Measurements from ENCODE around the gene ELAVL3. TPM values are rescaled to one million over a fixed set of nuclear protein-coding genes. Genes with fewer than 3 reads are reported as not detected.

The ELAVL3 gene
- total RNA-seq, 1 experiment from 2014 or later = 1.4 TPM

GRCh38 chr19:11528551-11529341 lies 47.9 kb upstream of the ELAVL3 start, which contains the start of gene ECSIT (continued):
- TF ChIP-seq, protein P1, sequence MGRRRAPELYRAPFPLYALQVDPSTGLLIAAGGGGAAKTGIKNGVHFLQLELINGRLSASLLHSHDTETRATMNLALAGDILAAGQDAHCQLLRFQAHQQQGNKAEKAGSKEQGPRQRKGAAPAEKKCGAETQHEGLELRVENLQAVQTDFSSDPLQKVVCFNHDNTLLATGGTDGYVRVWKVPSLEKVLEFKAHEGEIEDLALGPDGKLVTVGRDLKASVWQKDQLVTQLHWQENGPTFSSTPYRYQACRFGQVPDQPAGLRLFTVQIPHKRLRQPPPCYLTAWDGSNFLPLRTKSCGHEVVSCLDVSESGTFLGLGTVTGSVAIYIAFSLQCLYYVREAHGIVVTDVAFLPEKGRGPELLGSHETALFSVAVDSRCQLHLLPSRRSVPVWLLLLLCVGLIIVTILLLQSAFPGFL (CRISPR knock-in tag; IDR thresholded peaks at IDR 0.05; ENCODE audit: borderline replicate concordance) = peak; percentile 54; the same call in 1 of the 2 replicates
- TF ChIP-seq CBFB (CRISPR knock-in tag; IDR thresholded peaks at IDR 0.05; ENCODE audit: low read depth) (no peak), MYBL2 (CRISPR knock-in tag; IDR thresholded peaks at IDR 0.05) (peak; percentile 67; the same call in 1 of the 2 replicates), SP1 (CRISPR knock-in tag; conservative IDR thresholded peaks at IDR 0.05) (peak; percentile 77), ZNF396 (CRISPR knock-in tag; IDR thresholded peaks at IDR 0.05; ENCODE audit: borderline replicate concordance) (no peak), FOXK1 (CRISPR knock-in tag; IDR thresholded peaks at IDR 0.05) (peak; percentile 66)

- ATAC-seq = no peak
- no peak overlapping the region for H3K27ac Mint-ChIP-seq
- no peak overlapping the region for H3K4me3 Mint-ChIP-seq
- H3K27me3 Mint-ChIP-seq (ENCODE audit: low read depth) = no peaks in the 10 kb centered on the region
- POLR2A ChIA-PET = interaction anchor here (0.7 kb wide), 1 partner anchor 10 kb away, joined by 3 read pairs; the partner anchor contains the start of gene ECSIT
- H3K9me3 Mint-ChIP-seq = no peaks in the 10 kb centered on the region
- TF ChIP-seq FOXJ3 (CRISPR knock-in tag; IDR thresholded peaks at IDR 0.05; ENCODE audit: borderline replicate concordance) (no peak), FOXK1 (CRISPR knock-in tag; IDR thresholded peaks at IDR 0.05) (no peak), PRRX2 (CRISPR knock-in tag; IDR thresholded peaks at IDR 0.05) (no peak), NFYB (CRISPR knock-in tag; conservative IDR thresholded peaks at IDR 0.05; ENCODE audit: low read depth) (no peak), TCF7 (CRISPR knock-in tag; IDR thresholded peaks at IDR 0.05; ENCODE audit: low read depth) (no peak), CREM (CRISPR knock-in tag; IDR thresholded peaks at IDR 0.05) (no peak), ELF4 (CRISPR knock-in tag; IDR thresholded peaks at IDR 0.05; ENCODE audit: low read depth) (no peak), ZBTB21 (CRISPR knock-in tag; IDR thresholded peaks at IDR 0.05; ENCODE audit: borderline replicate concordance) (no peak), TEAD4 (CRISPR knock-in tag; IDR thresholded peaks at IDR 0.05) (no peak), NR1H2 (CRISPR knock-in tag; IDR thresholded peaks at IDR 0.05) (no peak)
- TF ChIP-seq, protein P2, sequence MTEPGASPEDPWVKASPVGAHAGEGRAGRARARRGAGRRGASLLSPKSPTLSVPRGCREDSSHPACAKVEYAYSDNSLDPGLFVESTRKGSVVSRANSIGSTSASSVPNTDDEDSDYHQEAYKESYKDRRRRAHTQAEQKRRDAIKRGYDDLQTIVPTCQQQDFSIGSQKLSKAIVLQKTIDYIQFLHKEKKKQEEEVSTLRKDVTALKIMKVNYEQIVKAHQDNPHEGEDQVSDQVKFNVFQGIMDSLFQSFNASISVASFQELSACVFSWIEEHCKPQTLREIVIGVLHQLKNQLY (CRISPR knock-in tag; IDR thresholded peaks at IDR 0.05) = no peak
- no peaks in the 10 kb centered on the region for H3K4me1 Mint-ChIP-seq
- CTCF ChIA-PET = no interaction called here
- no peak for DNase-seq (ENCODE audit: low spot score)
- 0 out of 2 replicates have a peak, but pooled peaks cover 4% of the 10 kb centered on the region for H3K36me3 Mint-ChIP-seq
Measured at GRCh38 chr19:11519138-11519537, 38.3 kb upstream of the ELAVL3 start.

DNA sequence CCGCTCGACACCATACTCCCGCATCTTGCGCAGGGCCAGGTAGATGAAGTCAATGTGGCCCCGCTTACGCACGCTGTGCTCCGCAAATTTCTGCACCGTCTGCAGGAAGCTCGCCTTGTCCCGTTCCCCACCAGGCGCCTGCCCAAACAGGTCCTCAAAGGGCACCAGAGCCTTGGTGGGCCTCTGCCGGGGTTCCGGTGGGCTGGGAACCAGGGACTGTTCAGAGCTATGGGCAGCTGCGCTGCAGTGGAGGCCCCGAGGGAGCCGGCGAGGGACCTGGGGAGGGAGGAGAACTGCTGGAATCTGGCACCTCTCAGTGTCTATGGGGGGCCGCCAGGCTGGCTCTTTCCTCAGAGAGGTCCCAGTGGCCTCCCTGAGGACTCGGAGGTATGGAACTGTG lies 33.1 kb upstream of the ELAVL3 start:
- H3K4me1 Mint-ChIP-seq = no peaks in the 10 kb centered on the region
- ATAC-seq = no peak
- peaks cover 6% of the 10 kb centered on the region for H3K36me3 Mint-ChIP-seq
- H3K9me3 Mint-ChIP-seq = no peaks in the 10 kb centered on the region
- H3K27me3 Mint-ChIP-seq (ENCODE audit: low read depth) = no peaks in the 10 kb centered on the region
- DNase-seq (ENCODE audit: low spot score) = no peak
- H3K4me3 Mint-ChIP-seq = no peak overlapping the region
- H3K27ac Mint-ChIP-seq = no peak overlapping the region
- ChIA-PET POLR2A (no interaction called here), CTCF (interaction anchor here (1.0 kb wide), 2 partner anchors 11 to 131 kb away, joined by 4 read pairs; no protein-coding TSS in a partner anchor)
- TF ChIP-seq NFATC4 (CRISPR knock-in tag; IDR thresholded peaks at IDR 0.05) (no peak), OVOL2 (CRISPR knock-in tag; IDR thresholded peaks at IDR 0.05; ENCODE audit: borderline replicate concordance) (no peak), GTF2I (CRISPR knock-in tag; conservative IDR thresholded peaks at IDR 0.05) (no peak), NFE2L1 (CRISPR knock-in tag; IDR thresholded peaks at IDR 0.05) (no peak), CTCF (IDR thresholded peaks at IDR 0.05) (no peak), RORB (CRISPR knock-in tag; IDR thresholded peaks at IDR 0.05) (no peak), ELF4 (CRISPR knock-in tag; IDR thresholded peaks at IDR 0.05; ENCODE audit: low read depth) (no peak)
- TF ChIP-seq, protein P3, sequence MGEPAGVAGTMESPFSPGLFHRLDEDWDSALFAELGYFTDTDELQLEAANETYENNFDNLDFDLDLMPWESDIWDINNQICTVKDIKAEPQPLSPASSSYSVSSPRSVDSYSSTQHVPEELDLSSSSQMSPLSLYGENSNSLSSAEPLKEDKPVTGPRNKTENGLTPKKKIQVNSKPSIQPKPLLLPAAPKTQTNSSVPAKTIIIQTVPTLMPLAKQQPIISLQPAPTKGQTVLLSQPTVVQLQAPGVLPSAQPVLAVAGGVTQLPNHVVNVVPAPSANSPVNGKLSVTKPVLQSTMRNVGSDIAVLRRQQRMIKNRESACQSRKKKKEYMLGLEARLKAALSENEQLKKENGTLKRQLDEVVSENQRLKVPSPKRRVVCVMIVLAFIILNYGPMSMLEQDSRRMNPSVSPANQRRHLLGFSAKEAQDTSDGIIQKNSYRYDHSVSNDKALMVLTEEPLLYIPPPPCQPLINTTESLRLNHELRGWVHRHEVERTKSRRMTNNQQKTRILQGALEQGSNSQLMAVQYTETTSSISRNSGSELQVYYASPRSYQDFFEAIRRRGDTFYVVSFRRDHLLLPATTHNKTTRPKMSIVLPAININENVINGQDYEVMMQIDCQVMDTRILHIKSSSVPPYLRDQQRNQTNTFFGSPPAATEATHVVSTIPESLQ (CRISPR knock-in tag; IDR thresholded peaks at IDR 0.05) = no peak
- TF ChIP-seq, protein P2 (CRISPR knock-in tag; IDR thresholded peaks at IDR 0.05) = no peak
- TF ChIP-seq, protein P4, sequence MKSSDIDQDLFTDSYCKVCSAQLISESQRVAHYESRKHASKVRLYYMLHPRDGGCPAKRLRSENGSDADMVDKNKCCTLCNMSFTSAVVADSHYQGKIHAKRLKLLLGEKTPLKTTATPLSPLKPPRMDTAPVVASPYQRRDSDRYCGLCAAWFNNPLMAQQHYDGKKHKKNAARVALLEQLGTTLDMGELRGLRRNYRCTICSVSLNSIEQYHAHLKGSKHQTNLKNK (CRISPR knock-in tag; IDR thresholded peaks at IDR 0.05) = no peak
- TF ChIP-seq, protein P5, sequence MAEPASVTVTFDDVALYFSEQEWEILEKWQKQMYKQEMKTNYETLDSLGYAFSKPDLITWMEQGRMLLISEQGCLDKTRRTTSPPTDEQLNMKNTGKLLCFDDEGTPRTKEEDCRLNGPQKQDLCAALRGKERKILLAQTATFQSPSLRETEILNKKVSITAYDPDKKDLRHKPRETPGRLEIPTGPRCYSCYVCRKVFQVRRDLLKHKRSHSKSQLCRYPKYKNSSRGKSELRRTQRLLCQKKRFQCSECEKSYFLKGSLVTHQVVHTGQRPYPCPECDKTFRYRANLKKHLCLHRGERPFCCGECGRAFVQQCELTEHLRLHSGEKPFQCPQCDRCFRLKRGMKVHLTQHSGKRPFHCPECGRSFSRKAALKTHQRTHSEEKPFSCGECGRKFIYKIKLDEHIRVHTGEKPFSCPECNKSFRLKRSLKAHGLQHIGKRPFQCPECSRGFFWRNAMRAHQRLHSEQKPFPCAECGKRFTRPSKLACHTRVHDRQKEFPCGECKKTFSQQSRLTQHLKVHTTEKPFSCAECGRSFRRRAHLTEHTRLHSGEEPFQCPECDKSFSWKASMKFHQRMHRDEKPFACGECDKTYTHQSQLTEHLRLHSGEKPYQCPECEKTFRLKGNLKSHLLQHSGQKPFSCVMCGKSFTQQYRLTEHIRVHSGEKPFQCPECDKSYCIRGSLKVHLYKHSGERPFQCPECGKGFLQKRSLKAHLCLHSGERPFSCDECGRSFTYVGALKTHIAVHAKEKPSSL (CRISPR knock-in tag; conservative IDR thresholded peaks at IDR 0.05) = no peak

Measured in WTC11 (cell line).